GM12892 (cell line): Measurements from ENCODE around the gene TEX261.

Experiments
- POLR2A ChIP-seq: IDR thresholded peaks from 2 replicates; pipeline ENCODE4 v1.6.1; 2011; ENCODE audit warnings: low read depth, low read length, control low read depth
- POLR2AphosphoS5 ChIP-seq: IDR thresholded peaks from 2 replicates; pipeline ENCODE4 v1.6.1; 2011; ENCODE audit warnings: low read depth, low read length, control low read depth
- TAF1 ChIP-seq: IDR thresholded peaks from 2 replicates; pipeline ENCODE4 v1.6.1; 2011; ENCODE audit warnings: low read depth, mild to moderate bottlenecking, control low read depth, low read length, borderline replicate concordance

DNA sequence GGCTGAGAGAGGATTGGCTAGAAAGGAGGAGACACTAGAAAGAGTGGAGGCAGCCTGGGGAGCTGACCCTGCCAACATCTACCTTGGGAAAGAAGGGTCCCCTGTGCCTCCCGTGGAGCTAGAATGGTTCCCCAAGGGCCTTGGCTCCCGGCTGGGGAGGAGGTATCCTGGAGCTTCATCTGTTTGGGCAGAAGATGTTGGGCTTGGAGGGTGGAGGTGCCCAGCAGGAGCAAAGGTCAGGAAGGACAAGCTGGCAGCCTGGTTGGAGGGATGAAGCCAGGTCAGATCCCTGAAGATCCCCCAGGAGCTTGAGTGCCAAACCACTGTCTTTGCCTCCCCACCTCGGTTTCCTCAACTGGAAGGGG lies 56.1 kb downstream of the TEX261 start:
- TF ChIP-seq POLR2AphosphoS5, result no peak
- no peak for TF ChIP-seq POLR2A
- no peak for TF ChIP-seq TAF1
